Activated CD4-positive, alpha-beta T cell treated with anti-CD3 and anti-CD28 coated beads for 36 hours (primary cell): ENCODE measurements around the gene DDX4. TPM values are rescaled to one million over a fixed set of nuclear protein-coding genes. Genes with fewer than 3 reads are reported as not detected.

ENCODE experiments used
- ATAC-seq: fragments of 200-7000 bp; cut with Tn5 transposase; one replicate; pipeline ENCODE4 v1.10.0; 2021; ENCODE audit warnings: mild to moderate bottlenecking, moderate library complexity
- CTCF ChIA-PET: fragments of 350-600 bp; sonication (Branson Sonifier 250); formaldehyde crosslinking; loops from one replicate; lab custom pipeline; 2021; ENCODE audit warnings: antibody characterized with exemption; lab: Charles Lee
- POLR2A ChIA-PET: fragments of 350-600 bp; sonication (Branson Sonifier 250); formaldehyde crosslinking; loops from one replicate; lab custom pipeline; 2021; ENCODE audit warnings: antibody characterized with exemption, inconsistent platforms; lab: Charles Lee
- DNase-seq: peaks from one replicate; pipeline ENCODE4 v3.0.0-alpha.2; 2020
- H3K27ac Mint-ChIP-seq: one replicate; pipeline ENCODE4 v1.8.0; 2021; ENCODE audit warnings: mixed read lengths
- H3K27me3 Mint-ChIP-seq: one replicate; pipeline ENCODE4 v1.8.0; 2021; ENCODE audit warnings: mixed read lengths
- H3K36me3 Mint-ChIP-seq: one replicate; pipeline ENCODE4 v1.8.0; 2021; ENCODE audit warnings: low read depth, mixed read lengths
- H3K4me1 Mint-ChIP-seq: one replicate; pipeline ENCODE4 v1.8.0; 2021; ENCODE audit warnings: mixed read lengths
- H3K4me3 Mint-ChIP-seq: one replicate; pipeline ENCODE4 v1.8.0; 2021; ENCODE audit warnings: mild to moderate bottlenecking, moderate library complexity, mixed read lengths
- H3K9me3 Mint-ChIP-seq: one replicate; pipeline ENCODE4 v1.8.0; 2021; ENCODE audit warnings: low read depth, mixed read lengths
- intact Hi-C, 2 experiments: fragments of 100-400 bp; cut with DNase I in 1 of 2; cut with micrococcal nuclease in 1 of 2; formaldehyde crosslinking; loops; one replicate each; pipeline versions ENCODE4 v1.14.2 to v1.15.1; 2022 to 2024; cut with DNase I, micrococcal nuclease
- total RNA-seq, 2 experiments: library from RNA; stranded (reverse); gene quantifications; one replicate each; pipeline ENCODE4 v1.2.3, GENCODE V29; 2021

Gene DDX4
- total RNA-seq, 2 experiments from 2014 or later, result not detected

GRCh38 chr5:55821731-55822512 is 84.1 kb downstream of the DDX4 start:
- Mint-ChIP-seq H3K36me3 (no peaks in the 10 kb centered on the region), H3K4me1 (peaks cover 9% of the 10 kb centered on the region), H3K27ac (no peak overlapping the region), H3K4me3 (peak overlapping the region; percentile 20), H3K27me3 (peaks cover 52% of the 10 kb centered on the region), H3K9me3 (no peaks in the 10 kb centered on the region)
- ChIA-PET CTCF (interaction anchor here (0.6 kb wide), 1 partner anchor 226 kb away, joined by 3 read pairs; no protein-coding TSS in a partner anchor), POLR2A (no interaction called here)
- DNase-seq (peak; percentile 18), ATAC-seq (no peak)
- intact Hi-C loops, result loop anchor here in 1 of 2 experiments (2.0 kb wide), 1 partner anchor 47 kb away; no protein-coding TSS in a partner anchor

- Mint-ChIP-seq H3K9me3 (no peaks in the 10 kb centered on the region), H3K27me3 (peaks cover 52% of the 10 kb centered on the region), H3K4me3 (no peak overlapping the region), H3K4me1 (peaks cover 9% of the 10 kb centered on the region), H3K27ac (no peak overlapping the region), H3K36me3 (no peaks in the 10 kb centered on the region)
- ChIA-PET POLR2A (interaction anchor here (0.6 kb wide), 1 partner anchor 696 kb away, joined by 3 read pairs; no protein-coding TSS in a partner anchor), CTCF (no interaction called here)
- ATAC-seq, result peak; percentile 72
- DNase-seq, result no peak
- intact Hi-C loops, result loop anchor here in 1 of 2 experiments (2.0 kb wide), 1 partner anchor 46 kb away; no protein-coding TSS in a partner anchor
Observed at GRCh38 chr5:55823151-55823796, 85.4 kb downstream of the DDX4 start.

- intact Hi-C loops, result no loop called here
- Mint-ChIP-seq H3K4me1 (no peaks in the 10 kb centered on the region), H3K27ac (no peak overlapping the region), H3K9me3 (no peaks in the 10 kb centered on the region), H3K4me3 (no peak overlapping the region), H3K27me3 (peaks cover 8% of the 10 kb centered on the region), H3K36me3 (no peaks in the 10 kb centered on the region)
- ChIA-PET CTCF (interaction anchor here (0.5 to 1.2 kb wide), 2 partner anchors 62 to 117 kb away, joined by 3 read pairs; no protein-coding TSS in a partner anchor), POLR2A (interaction anchor here (0.6 kb wide), 1 partner anchor 38 kb away, joined by 3 read pairs; no protein-coding TSS in a partner anchor)
- DNase-seq, result no peak
- ATAC-seq, result peak; percentile 53
Observed at GRCh38 chr5:55829956-55830355, 92.1 kb downstream of the DDX4 start.

GRCh38 chr5:55832446-55832845 is 94.6 kb downstream of the DDX4 start:
- POLR2A ChIA-PET, result no interaction called here
- Mint-ChIP-seq H3K27me3 (no peaks in the 10 kb centered on the region), H3K4me3 (no peak overlapping the region), H3K9me3 (no peaks in the 10 kb centered on the region), H3K36me3 (no peaks in the 10 kb centered on the region), H3K27ac (no peak overlapping the region), H3K4me1 (no peaks in the 10 kb centered on the region)
- intact Hi-C loops, result no loop called here
- ATAC-seq (no peak), DNase-seq (no peak)
- CTCF ChIA-PET, result no interaction called here

- intact Hi-C loops, result no loop called here
- ATAC-seq (no peak), DNase-seq (no peak)
- CTCF ChIA-PET, result interaction anchor here (0.5 kb wide), 1 partner anchor 531 kb away, joined by 4 read pairs; no protein-coding TSS in a partner anchor
- Mint-ChIP-seq H3K4me1 (no peaks in the 10 kb centered on the region), H3K27me3 (no peaks in the 10 kb centered on the region), H3K9me3 (no peaks in the 10 kb centered on the region), H3K27ac (no peak overlapping the region), H3K4me3 (no peak overlapping the region), H3K36me3 (no peaks in the 10 kb centered on the region)
- POLR2A ChIA-PET, result no interaction called here
Observed at GRCh38 chr5:55836191-55836590, 98.3 kb downstream of the DDX4 start.

- Mint-ChIP-seq H3K36me3 (no peaks in the 10 kb centered on the region), H3K4me3 (no peak overlapping the region), H3K27ac (no peak overlapping the region), H3K27me3 (no peaks in the 10 kb centered on the region), H3K4me1 (no peaks in the 10 kb centered on the region), H3K9me3 (peaks cover 3% of the 10 kb centered on the region)
- ATAC-seq, result no peak
- POLR2A ChIA-PET, result no interaction called here
- CTCF ChIA-PET, result interaction anchor here (1.2 kb wide), 1 partner anchor 9 kb away, joined by 6 read pairs; the partner anchor contains the start of gene IL31RA
- no peak for DNase-seq
- intact Hi-C loops, result no loop called here
Observed at GRCh38 chr5:55841976-55842375, 104.1 kb downstream of the DDX4 start.

- DNase-seq (no peak), ATAC-seq (no peak)
- Mint-ChIP-seq H3K4me1 (peaks cover 13% of the 10 kb centered on the region), H3K9me3 (peaks cover 3% of the 10 kb centered on the region), H3K27me3 (peaks cover 6% of the 10 kb centered on the region), H3K27ac (no peak overlapping the region), H3K36me3 (peaks cover 1% of the 10 kb centered on the region), H3K4me3 (no peak overlapping the region)
- intact Hi-C loops, result no loop called here
- POLR2A ChIA-PET, result no interaction called here
- CTCF ChIA-PET, result no interaction called here
Observed at GRCh38 chr5:55847837-55848236, 110.0 kb downstream of the DDX4 start.

- peaks cover 1% of the 10 kb centered on the region for H3K36me3 Mint-ChIP-seq
- H3K9me3 Mint-ChIP-seq, result no peaks in the 10 kb centered on the region
- H3K27me3 Mint-ChIP-seq, result peaks cover 8% of the 10 kb centered on the region
- intact Hi-C loops, result no loop called here
- ATAC-seq, result no peak
- H3K27ac Mint-ChIP-seq, result no peak overlapping the region
- H3K4me1 Mint-ChIP-seq, result peaks cover 20% of the 10 kb centered on the region
- CTCF ChIA-PET, result no interaction called here
- H3K4me3 Mint-ChIP-seq, result no peak overlapping the region
- POLR2A ChIA-PET, result no interaction called here
- no peak for DNase-seq
Observed at GRCh38 chr5:55848783-55849182, 110.9 kb downstream of the DDX4 start.

GRCh38 chr5:55850839-55851674 is 113.2 kb downstream of the DDX4 start, which contains the start of gene IL31RA:
IL31RA (plus strand) TSS chr5:55851357; CDS start chr5:55851571, 214 bp downstream.
- ATAC-seq (peak; percentile 82), DNase-seq (no peak)
- Mint-ChIP-seq H3K4me1 (peaks cover 30% of the 10 kb centered on the region), H3K27me3 (peaks cover 8% of the 10 kb centered on the region), H3K36me3 (peaks cover 1% of the 10 kb centered on the region), H3K9me3 (no peaks in the 10 kb centered on the region), H3K27ac (no peak within 1 kb of the TSS), H3K4me3 (no peak within 1 kb of the TSS)
- ChIA-PET POLR2A (interaction anchor here (0.9 kb wide), 1 partner anchor 18 kb away, joined by 3 read pairs; no protein-coding TSS in a partner anchor), CTCF (interaction anchor here (1.0 to 1.4 kb wide), 2 partner anchors 9 to 13 kb away, joined by 3 to 6 read pairs; no protein-coding TSS in a partner anchor)
- intact Hi-C loops, result loop anchor here in 1 of 2 experiments (1.0 kb wide), 1 partner anchor 17 kb away; no protein-coding TSS in a partner anchor

- CTCF ChIA-PET, result interaction anchor here (1.0 kb wide), 1 partner anchor 9 kb away, joined by 6 read pairs; no protein-coding TSS in a partner anchor
- ATAC-seq, result no peak
- Mint-ChIP-seq H3K9me3 (no peaks in the 10 kb centered on the region), H3K27ac (no peak overlapping the region), H3K4me1 (peaks cover 35% of the 10 kb centered on the region), H3K36me3 (peaks cover 1% of the 10 kb centered on the region), H3K4me3 (no peak overlapping the region), H3K27me3 (peaks cover 8% of the 10 kb centered on the region)
- POLR2A ChIA-PET, result interaction anchor here (0.9 kb wide), 1 partner anchor 17 kb away, joined by 3 read pairs; no protein-coding TSS in a partner anchor
- no peak for DNase-seq
- intact Hi-C loops, result loop anchor here in 1 of 2 experiments (1.0 kb wide), 1 partner anchor 17 kb away; no protein-coding TSS in a partner anchor
Observed at GRCh38 chr5:55851675-55851979, 113.8 kb downstream of the DDX4 start.
